Measurements from ENCODE around the gene ZNF260. TPM values are rescaled to one million over a fixed set of nuclear protein-coding genes. Genes with fewer than 3 reads are reported as not detected.

The ZNF260 gene
- total RNA-seq, 1 experiment from 2014 or later = 24.1 TPM

- TF ChIP-seq AFF4 (CRISPR knock-in tag; IDR thresholded peaks at IDR 0.05; ENCODE audit: borderline replicate concordance) = no peak
Observed at GRCh38 chr19:36483653-36484052, 44.4 kb downstream of the ZNF260 start (continued).

GRCh38 chr19:36482876-36483275 is 45.2 kb downstream of the ZNF260 start:
- no peak for DNase-seq (ENCODE audit: low spot score)
- no peak for ATAC-seq
- peaks cover under 1% of the 10 kb centered on the region for H3K4me1 Mint-ChIP-seq
- H3K27ac Mint-ChIP-seq = no peak overlapping the region
- no peak for TF ChIP-seq MAX (CRISPR knock-in tag; IDR thresholded peaks at IDR 0.05)
- no peak for TF ChIP-seq MXD4 (CRISPR knock-in tag; IDR thresholded peaks at IDR 0.05; ENCODE audit: borderline replicate concordance)
- TF ChIP-seq ZBTB43 (CRISPR knock-in tag; IDR thresholded peaks at IDR 0.05) = no peak
- no peak for TF ChIP-seq CREB1 (CRISPR knock-in tag; IDR thresholded peaks at IDR 0.05)
- TF ChIP-seq JUN (CRISPR knock-in tag; IDR thresholded peaks at IDR 0.05) = no peak
- no peak for TF ChIP-seq E2F4 (CRISPR knock-in tag; IDR thresholded peaks at IDR 0.05; ENCODE audit: borderline replicate concordance, low read depth)
- TF ChIP-seq JAZF1 (CRISPR knock-in tag; IDR thresholded peaks at IDR 0.05) = no peak
- no peak for TF ChIP-seq ARID4B (CRISPR knock-in tag; IDR thresholded peaks at IDR 0.05; ENCODE audit: borderline replicate concordance)
- TF ChIP-seq ELF4 (CRISPR knock-in tag; IDR thresholded peaks at IDR 0.05; ENCODE audit: low read depth) = no peak
- TF ChIP-seq SMAD3 (CRISPR knock-in tag; IDR thresholded peaks at IDR 0.05; ENCODE audit: borderline replicate concordance) = no peak
- TF ChIP-seq ATF6 (CRISPR knock-in tag; IDR thresholded peaks at IDR 0.05) = no peak
- no peak for TF ChIP-seq IRF2 (CRISPR knock-in tag; IDR thresholded peaks at IDR 0.05; ENCODE audit: borderline replicate concordance, low read depth)
- TF ChIP-seq NR3C1 (CRISPR knock-in tag; conservative IDR thresholded peaks at IDR 0.05; ENCODE audit: low read depth) = no peak
- no peak for TF ChIP-seq CTCF (IDR thresholded peaks at IDR 0.05)
- no peak for TF ChIP-seq ZNF425 (CRISPR knock-in tag; conservative IDR thresholded peaks at IDR 0.05)
- TF ChIP-seq ZMAT4 (CRISPR knock-in tag; IDR thresholded peaks at IDR 0.05) = no peak
- no peak for TF ChIP-seq EMX1 (CRISPR knock-in tag; IDR thresholded peaks at IDR 0.05)
- peaks cover 4% of the 10 kb centered on the region for H3K36me3 Mint-ChIP-seq
- no peaks in the 10 kb centered on the region for H3K27me3 Mint-ChIP-seq (ENCODE audit: low read depth)
- H3K4me3 Mint-ChIP-seq = no peak overlapping the region
- POLR2A ChIA-PET = no interaction called here
- CTCF ChIA-PET = no interaction called here
- peaks cover 7% of the 10 kb centered on the region for H3K9me3 Mint-ChIP-seq
